ENCODE data around the gene FGF21.
A peak's percentile ranks its signal among the peaks of the same experiment; 100 is the strongest.
"Not testable (repeated sequence)": the region's sequence is repeated elsewhere in the genome, so short reads cannot be mapped to it uniquely, and the experiment has no call there.

The FGF21 gene

GRCh38 chr19:48755787-48756186 lies 463 bp downstream of the FGF21 start:
- Mint-ChIP-seq H3K27me3 (peaks cover 75% of the 10 kb centered on the region), H3K4me1 (ENCODE audit: low read depth) (peaks cover 33% of the 10 kb centered on the region), H3K9me3 (no peaks in the 10 kb centered on the region), H3K36me3 (ENCODE audit: low read depth) (no peaks in the 10 kb centered on the region), H3K27ac (peak overlapping the region; percentile 26), H3K4me3 (no peak overlapping the region)
- intact Hi-C loops (cut with micrococcal nuclease): no loop called here

DNA sequence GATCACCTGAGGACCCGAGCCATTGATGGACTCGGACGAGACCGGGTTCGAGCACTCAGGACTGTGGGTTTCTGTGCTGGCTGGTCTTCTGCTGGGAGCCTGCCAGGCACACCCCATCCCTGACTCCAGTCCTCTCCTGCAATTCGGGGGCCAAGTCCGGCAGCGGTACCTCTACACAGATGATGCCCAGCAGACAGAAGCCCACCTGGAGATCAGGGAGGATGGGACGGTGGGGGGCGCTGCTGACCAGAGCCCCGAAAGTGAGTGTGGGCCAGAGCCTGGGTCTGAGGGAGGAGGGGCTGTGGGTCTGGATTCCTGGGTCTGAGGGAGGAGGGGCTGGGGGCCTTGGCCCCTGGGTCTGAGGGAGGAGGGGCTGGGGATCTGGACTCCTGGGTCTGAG lies 888 bp downstream of the FGF21 start:
- peak overlapping the region; percentile 26 for H3K27ac Mint-ChIP-seq
- H3K4me3 Mint-ChIP-seq: no peak overlapping the region
- intact Hi-C loops (cut with micrococcal nuclease): no loop called here
- no peaks in the 10 kb centered on the region for H3K9me3 Mint-ChIP-seq
- peaks cover 75% of the 10 kb centered on the region for H3K27me3 Mint-ChIP-seq
- no peaks in the 10 kb centered on the region for H3K36me3 Mint-ChIP-seq (ENCODE audit: low read depth)
- peaks cover 33% of the 10 kb centered on the region for H3K4me1 Mint-ChIP-seq (ENCODE audit: low read depth)

- Mint-ChIP-seq H3K4me1 (ENCODE audit: low read depth) (peaks cover 35% of the 10 kb centered on the region), H3K27me3 (peaks cover 75% of the 10 kb centered on the region), H3K36me3 (ENCODE audit: low read depth) (no peaks in the 10 kb centered on the region), H3K4me3 (no peak overlapping the region), H3K9me3 (no peaks in the 10 kb centered on the region), H3K27ac (peak overlapping the region; percentile 26)
- intact Hi-C loops (cut with micrococcal nuclease): no loop called here
These were observed 1.4 kb downstream of the FGF21 start for GRCh38 chr19:48756686-48757085.

DNA sequence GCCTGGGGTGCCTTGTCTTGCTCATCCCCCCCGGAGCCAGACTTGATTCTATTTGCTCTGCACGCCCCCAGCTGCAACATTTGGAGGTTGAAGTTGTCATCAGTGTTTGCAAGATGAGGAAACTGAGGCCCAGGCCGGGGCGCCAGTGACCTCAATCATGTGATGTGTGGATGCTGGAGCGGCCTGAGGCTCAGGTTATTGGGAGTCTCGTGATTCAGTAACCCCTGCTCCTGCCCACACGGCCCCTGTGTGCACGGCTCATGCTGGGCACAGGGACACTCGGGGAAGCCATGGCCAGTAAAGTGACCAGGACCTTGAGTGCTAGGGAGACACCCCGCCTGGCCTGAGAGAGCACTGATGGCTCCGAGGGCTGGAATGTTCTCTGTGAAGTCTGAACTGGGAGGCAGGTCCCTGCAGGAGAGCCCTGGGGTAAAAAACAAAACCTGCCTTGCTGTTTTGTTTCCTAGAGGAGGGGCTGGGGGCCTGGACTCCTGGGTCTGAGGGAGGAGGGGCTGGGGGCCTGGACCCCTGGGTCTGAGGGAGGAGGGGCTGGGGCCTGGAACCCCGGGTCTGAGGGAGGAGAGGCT lies 1.9 kb downstream of the FGF21 start:
- H3K4me1 Mint-ChIP-seq (ENCODE audit: low read depth): peaks cover 32% of the 10 kb centered on the region

DNA sequence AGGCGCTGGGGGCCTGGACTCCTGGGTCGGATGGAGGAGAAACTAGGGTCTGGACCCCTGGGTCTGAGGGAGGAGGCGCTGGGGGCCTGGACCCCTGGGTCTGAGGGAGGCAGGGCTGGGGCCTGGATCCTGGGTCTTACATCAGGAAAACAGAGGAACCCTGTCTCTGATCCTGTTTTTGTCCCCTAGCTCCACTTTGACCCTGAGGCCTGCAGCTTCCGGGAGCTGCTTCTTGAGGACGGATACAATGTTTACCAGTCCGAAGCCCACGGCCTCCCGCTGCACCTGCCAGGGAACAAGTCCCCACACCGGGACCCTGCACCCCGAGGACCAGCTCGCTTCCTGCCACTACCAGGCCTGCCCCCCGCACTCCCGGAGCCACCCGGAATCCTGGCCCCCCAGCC lies 2.4 kb downstream of the FGF21 start:
- H3K27ac Mint-ChIP-seq: no peak overlapping the region
- no peak overlapping the region for H3K4me3 Mint-ChIP-seq
- peaks cover 76% of the 10 kb centered on the region for H3K27me3 Mint-ChIP-seq
- no peaks in the 10 kb centered on the region for H3K36me3 Mint-ChIP-seq (ENCODE audit: low read depth)
- H3K9me3 Mint-ChIP-seq: no peaks in the 10 kb centered on the region
- intact Hi-C loops (cut with micrococcal nuclease): no loop called here
- H3K4me1 Mint-ChIP-seq (ENCODE audit: low read depth): peaks cover 30% of the 10 kb centered on the region

More for the DNA sequence above, 1.9 kb downstream of the FGF21 start:
- Mint-ChIP-seq H3K27me3 (peaks cover 75% of the 10 kb centered on the region), H3K36me3 (ENCODE audit: low read depth) (no peaks in the 10 kb centered on the region), H3K9me3 (no peaks in the 10 kb centered on the region), H3K27ac (no peak overlapping the region), H3K4me3 (no peak overlapping the region)
- intact Hi-C loops (cut with micrococcal nuclease): no loop called here

DNA sequence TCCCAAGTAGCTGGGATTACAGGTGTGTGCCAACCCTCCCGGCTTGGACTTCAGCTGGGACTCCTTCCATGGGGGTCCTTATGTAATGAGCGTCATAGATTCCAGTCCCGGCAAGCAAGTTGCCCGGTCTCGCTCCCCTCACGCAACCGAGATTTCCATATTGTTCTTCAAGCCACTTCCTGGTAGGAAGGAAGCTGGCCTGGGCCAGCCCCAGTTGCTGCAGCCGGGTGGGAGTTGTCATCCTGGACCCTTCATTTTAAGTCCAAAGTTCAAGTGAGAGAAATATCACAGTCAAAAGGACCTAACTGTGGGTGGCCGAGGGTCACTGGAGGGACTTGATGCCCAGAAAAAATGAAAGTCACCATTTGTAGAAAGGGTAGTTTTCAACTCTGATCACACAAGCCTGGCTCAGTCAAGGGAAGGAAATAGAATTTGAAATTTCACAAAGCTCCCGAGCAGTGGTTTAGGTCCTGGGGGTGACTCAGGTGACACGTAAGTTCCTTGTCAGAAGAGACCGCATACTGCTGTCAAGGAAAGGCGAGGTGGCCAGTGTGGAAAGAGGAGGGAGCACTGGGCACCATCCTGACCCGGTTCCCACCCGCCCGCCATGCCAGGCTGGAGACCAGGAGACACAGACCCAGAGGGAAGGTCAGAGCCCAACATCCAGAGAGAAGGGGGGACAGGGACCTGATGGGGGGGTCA lies 5.3 kb downstream of the FGF21 start:
- Mint-ChIP-seq H3K9me3 (no peaks in the 10 kb centered on the region), H3K36me3 (ENCODE audit: low read depth) (no peaks in the 10 kb centered on the region), H3K27ac (peak overlapping the region; percentile 56), H3K27me3 (peaks cover 78% of the 10 kb centered on the region), H3K4me1 (ENCODE audit: low read depth) (peaks cover 15% of the 10 kb centered on the region), H3K4me3 (no peak overlapping the region)
- intact Hi-C loops (cut with micrococcal nuclease): no loop called here

DNA sequence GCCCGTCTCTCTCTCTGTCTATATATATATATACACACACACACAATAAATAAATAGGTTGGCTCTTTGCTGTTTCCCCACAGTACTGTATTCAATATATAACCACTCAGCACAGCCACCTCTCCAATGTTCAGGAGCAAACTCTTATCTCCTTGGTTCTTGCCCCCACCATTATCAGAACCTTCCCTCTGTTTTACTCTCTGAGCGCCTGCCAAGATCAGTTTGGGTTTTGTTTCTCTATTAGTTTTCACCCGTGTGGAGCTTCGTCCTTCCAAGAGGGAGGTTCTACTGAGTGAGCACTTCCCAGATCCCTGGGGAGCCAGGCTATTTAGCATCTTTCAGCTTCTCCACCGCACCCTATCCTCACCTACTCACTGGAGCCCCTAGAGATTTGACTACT lies 10.5 kb downstream of the FGF21 start:
- H3K27me3 Mint-ChIP-seq: peaks cover 78% of the 10 kb centered on the region
- intact Hi-C loops (cut with micrococcal nuclease); H3K27ac Mint-ChIP-seq; H3K9me3 Mint-ChIP-seq; H3K36me3 Mint-ChIP-seq (ENCODE audit: low read depth); H3K4me3 Mint-ChIP-seq: not testable (repeated sequence)
- peaks cover 16% of the 10 kb centered on the region for H3K4me1 Mint-ChIP-seq (ENCODE audit: low read depth)

DNA sequence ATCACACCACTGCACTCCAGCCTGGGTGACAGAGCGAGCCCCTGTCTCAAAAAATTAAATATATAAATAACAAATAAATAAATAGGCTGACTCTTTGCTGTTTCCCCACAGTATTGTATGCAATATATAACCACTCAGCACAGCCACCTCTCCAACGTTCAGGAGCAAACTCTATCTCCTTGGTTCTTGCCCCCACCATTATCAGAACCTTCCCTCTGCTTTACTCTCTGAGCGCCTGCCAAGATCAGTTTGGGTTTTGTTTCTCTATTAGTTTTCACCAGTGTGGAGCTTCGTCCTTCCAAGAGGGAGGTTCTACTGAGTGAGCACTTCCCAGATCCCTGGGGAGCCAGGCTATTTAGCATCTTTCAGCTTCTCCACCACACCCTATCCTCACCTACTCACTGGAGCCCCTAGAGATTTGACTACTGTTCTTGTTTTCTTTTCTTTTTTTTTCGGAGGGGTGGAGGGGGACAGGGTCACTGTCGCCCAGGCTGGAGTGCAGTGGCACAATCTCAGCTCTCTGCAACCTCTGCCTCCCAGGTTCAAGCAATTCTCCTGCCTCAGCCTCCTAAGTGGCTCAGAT lies 12.9 kb downstream of the FGF21 start:
- H3K9me3 Mint-ChIP-seq; intact Hi-C loops (cut with micrococcal nuclease); H3K36me3 Mint-ChIP-seq (ENCODE audit: low read depth); H3K4me3 Mint-ChIP-seq; H3K27ac Mint-ChIP-seq; H3K4me1 Mint-ChIP-seq (ENCODE audit: low read depth): not testable (repeated sequence)
- peaks cover 67% of the 10 kb centered on the region for H3K27me3 Mint-ChIP-seq

DNA sequence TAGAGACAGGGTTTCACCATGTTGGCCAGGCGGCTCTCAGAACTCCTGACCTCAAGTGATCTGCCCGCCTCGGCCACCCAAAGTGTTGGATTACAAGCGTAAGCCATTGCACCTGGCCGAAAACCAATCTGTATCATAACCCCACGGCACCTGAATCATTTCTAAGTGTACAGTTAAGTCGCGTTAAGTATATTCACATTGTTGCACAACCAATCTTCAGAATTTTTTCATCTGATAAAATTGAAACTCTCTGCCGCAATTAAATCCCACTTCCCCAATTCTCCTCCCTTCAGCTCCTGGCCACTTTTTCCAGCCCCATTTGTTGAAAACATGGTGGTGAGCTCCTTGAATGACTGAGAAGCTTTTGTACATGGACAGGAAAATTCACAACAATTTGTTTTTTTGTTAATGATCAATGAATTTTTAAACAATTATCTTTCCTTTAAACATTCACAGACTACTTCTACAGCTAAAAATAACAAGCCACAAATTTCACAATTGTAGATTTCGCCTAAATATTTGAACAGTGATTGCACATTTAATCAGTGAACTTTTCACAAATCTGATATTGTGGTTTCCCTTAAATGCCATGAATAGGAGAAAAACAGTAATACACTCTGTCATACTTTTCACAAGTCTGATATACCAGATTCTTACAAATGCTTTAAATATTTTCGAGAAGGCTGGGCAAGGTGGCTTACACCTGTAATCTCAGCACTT lies 13.8 kb downstream of the FGF21 start:
- intact Hi-C loops (cut with micrococcal nuclease): no loop called here
- Mint-ChIP-seq H3K36me3 (ENCODE audit: low read depth) (no peaks in the 10 kb centered on the region), H3K9me3 (no peaks in the 10 kb centered on the region), H3K27ac (no peak overlapping the region), H3K4me1 (ENCODE audit: low read depth) (peaks cover 8% of the 10 kb centered on the region), H3K4me3 (no peak overlapping the region), H3K27me3 (peaks cover 64% of the 10 kb centered on the region)

DNA sequence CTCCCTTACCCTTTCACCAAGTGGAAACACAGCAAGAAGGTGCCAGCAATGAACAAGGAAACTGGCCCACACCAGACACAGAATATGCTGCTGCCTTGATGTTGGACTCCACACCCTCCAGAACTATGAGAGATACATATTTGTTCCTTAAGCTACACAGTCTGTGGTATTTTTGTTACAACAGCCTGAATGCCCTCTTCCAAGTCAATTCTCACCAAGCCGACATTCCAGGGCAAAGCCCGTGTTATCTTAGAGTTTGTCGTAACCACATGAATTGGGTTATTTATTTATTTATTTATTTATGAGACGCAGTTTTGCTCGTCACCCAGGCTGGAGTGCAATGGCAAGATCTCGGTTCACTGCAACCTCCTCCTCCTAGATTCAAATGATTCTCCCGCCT lies 14.9 kb downstream of the FGF21 start:
- Mint-ChIP-seq H3K9me3 (no peaks in the 10 kb centered on the region), H3K27me3 (peaks cover 58% of the 10 kb centered on the region), H3K4me3 (no peak overlapping the region), H3K4me1 (ENCODE audit: low read depth) (peaks cover 8% of the 10 kb centered on the region), H3K27ac (no peak overlapping the region), H3K36me3 (ENCODE audit: low read depth) (no peaks in the 10 kb centered on the region)
- intact Hi-C loops (cut with micrococcal nuclease): no loop called here

GRCh38 chr19:48770734-48771472 lies 15.6 kb downstream of the FGF21 start:
- H3K27ac Mint-ChIP-seq: no peak overlapping the region
- H3K9me3 Mint-ChIP-seq: no peaks in the 10 kb centered on the region
- intact Hi-C loops (cut with micrococcal nuclease): no loop called here
- peaks cover 51% of the 10 kb centered on the region for H3K27me3 Mint-ChIP-seq
- no peaks in the 10 kb centered on the region for H3K36me3 Mint-ChIP-seq (ENCODE audit: low read depth)
- peaks cover 8% of the 10 kb centered on the region for H3K4me1 Mint-ChIP-seq (ENCODE audit: low read depth)
- no peak overlapping the region for H3K4me3 Mint-ChIP-seq

DNA sequence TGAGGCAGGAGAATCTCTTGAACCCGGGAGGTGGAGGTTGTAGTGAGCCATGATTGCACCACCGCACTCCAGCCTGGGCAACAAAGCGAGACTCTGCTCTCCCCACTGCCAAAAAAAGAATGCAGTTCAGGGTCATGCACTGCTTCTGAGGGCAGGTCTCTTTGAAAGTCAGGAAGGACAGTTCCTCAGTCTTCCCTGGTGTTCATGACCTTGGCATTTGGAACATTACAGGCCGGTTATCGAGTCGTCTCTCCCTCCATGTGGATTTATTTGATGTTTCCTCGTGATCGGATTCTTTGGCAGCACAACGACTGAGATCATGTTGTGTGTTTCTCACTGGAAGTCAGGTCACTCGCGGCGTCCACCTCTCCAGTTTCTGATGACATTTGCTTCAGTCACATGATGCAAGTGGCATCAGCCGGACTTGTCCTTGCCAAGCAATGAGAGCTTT lies 17.2 kb downstream of the FGF21 start:
- Mint-ChIP-seq H3K27ac (no peak overlapping the region), H3K4me3 (no peak overlapping the region), H3K36me3 (ENCODE audit: low read depth) (no peaks in the 10 kb centered on the region), H3K4me1 (ENCODE audit: low read depth) (peaks cover 8% of the 10 kb centered on the region), H3K9me3 (no peaks in the 10 kb centered on the region), H3K27me3 (peaks cover 40% of the 10 kb centered on the region)
- intact Hi-C loops (cut with micrococcal nuclease): no loop called here

DNA sequence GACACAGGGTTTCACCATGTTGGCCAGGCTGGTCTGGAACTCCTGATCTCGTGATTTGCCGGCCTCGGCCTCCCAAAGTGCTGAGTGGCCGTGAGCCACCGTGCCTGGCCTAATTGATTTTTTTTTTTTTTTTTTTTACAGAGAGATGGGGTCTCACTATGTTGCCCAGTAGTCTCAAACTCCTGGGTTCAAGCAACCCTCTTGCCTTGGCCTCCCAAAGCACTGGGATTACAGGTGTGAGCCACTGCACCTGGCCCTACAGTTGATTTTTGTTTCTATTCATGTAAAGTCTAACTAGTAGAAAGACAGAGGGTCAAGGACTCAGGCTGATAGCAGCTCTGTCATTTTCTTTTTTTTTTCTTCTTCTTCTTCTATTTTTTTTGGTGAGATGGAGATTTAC lies 21.8 kb downstream of the FGF21 start:
- peaks cover 22% of the 10 kb centered on the region for H3K27me3 Mint-ChIP-seq
- H3K4me1 Mint-ChIP-seq (ENCODE audit: low read depth): peaks cover 21% of the 10 kb centered on the region
- no peak overlapping the region for H3K4me3 Mint-ChIP-seq
- no peak overlapping the region for H3K27ac Mint-ChIP-seq
- intact Hi-C loops (cut with micrococcal nuclease): no loop called here
- H3K9me3 Mint-ChIP-seq: no peaks in the 10 kb centered on the region
- H3K36me3 Mint-ChIP-seq (ENCODE audit: low read depth): no peaks in the 10 kb centered on the region

DNA sequence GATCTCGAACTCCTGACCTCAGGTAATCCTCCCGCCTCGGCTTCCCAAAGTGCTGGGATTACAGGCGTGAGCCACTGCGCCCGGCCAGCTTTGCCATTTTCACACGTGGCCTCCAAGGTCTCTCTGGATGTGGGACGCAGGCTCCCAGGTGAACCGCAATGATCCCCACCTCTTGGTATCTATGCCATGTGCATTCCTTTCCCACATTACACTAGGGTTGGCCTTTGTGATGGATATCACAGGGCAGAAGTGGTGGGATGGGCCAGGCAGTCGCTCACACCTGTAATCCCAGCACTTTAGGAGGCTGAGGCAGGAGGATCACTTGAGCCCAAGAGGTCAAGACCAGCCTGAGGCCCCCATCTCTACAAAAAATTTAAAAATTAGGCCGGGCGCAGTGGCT lies 22.4 kb downstream of the FGF21 start:
- no peaks in the 10 kb centered on the region for H3K9me3 Mint-ChIP-seq
- H3K27ac Mint-ChIP-seq: no peak overlapping the region
- intact Hi-C loops (cut with micrococcal nuclease): no loop called here
- H3K36me3 Mint-ChIP-seq (ENCODE audit: low read depth): no peaks in the 10 kb centered on the region
- H3K4me1 Mint-ChIP-seq (ENCODE audit: low read depth): peaks cover 26% of the 10 kb centered on the region
- H3K4me3 Mint-ChIP-seq: no peak overlapping the region
- peaks cover 18% of the 10 kb centered on the region for H3K27me3 Mint-ChIP-seq
